Inferior parietal cortex (tissue), 1 donor: ENCODE measurements around the gene PCNX1.
A peak's percentile ranks its signal among the peaks of the same experiment; 100 is the strongest.

ENCODE experiments used
- DNase-seq: peaks from one replicate; pipeline ENCODE4 v3.0.0-alpha.2; 2016; ENCODE audit errors: extremely low spot score

Gene PCNX1

GRCh38 chr14:70962935-70963334 is 55.7 kb downstream of the PCNX1 start:
- DNase-seq: no peak

DNA sequence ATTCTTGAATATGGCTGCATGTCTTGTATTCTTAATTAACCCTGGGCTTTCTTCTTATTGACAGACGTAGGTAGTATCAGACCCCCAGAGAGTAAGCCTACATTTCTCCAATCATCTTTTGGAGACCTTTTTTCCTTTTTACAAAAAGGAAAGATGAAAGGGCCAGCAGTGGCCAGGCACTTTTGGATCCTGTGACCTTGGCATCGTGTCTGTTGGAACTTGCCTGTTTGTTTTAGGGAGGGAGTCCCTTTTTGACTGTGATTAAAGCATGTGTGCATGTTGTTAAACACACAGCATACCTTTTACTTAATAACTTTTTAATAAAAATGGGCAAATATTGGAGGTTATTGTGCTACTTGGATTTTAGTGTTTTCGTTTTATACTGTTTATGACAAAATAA is 57.2 kb downstream of the PCNX1 start:
- DNase-seq: no peak

GRCh38 chr14:70971560-70971959 is 64.3 kb downstream of the PCNX1 start:
- no peak for DNase-seq

GRCh38 chr14:70972107-70972976 is 65.1 kb downstream of the PCNX1 start:
- DNase-seq: peak; percentile 98

DNA sequence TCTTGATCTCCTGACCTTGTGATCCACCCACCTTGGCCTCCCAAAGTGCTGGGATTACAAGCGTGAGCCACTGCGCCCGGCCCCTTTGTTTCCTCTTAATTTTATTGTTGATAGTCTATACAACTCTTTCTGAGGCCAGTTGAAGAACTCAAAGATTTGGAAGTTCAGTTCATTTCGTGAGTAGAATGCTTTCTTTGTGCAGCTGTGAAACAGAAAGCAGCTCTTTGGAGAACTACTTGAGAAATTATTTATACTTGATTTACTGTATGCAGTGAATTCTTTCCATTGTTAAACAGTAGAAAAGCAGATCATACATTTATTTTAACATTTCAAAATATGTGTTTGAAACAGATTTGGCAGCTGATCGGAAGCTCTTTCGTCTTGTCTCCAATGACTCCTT is 69.3 kb downstream of the PCNX1 start:
- no peak for DNase-seq

- DNase-seq: no peak
These were observed 74.0 kb downstream of the PCNX1 start for GRCh38 chr14:70981000-70981952.

GRCh38 chr14:70982200-70982599 is 74.9 kb downstream of the PCNX1 start:
- no peak for DNase-seq

DNA sequence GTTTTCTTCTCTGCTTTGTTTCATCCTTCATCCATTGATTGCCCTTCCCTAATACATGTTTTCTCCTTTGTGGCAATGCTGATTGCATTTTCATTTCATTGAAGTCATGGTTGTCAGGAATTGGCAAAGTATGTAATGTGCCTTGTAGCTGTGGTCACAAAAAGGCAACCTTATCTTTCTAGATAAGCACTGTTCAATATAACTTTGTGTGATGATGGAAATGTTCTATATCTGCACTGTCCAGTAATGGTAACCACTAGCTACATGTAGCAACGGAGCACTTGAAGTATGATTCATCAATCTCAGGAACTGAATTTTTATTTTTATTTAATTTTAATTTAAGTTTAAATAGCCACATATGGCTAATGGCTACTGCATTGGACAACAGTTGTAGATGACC is 79.8 kb downstream of the PCNX1 start:
- DNase-seq: no peak

DNA sequence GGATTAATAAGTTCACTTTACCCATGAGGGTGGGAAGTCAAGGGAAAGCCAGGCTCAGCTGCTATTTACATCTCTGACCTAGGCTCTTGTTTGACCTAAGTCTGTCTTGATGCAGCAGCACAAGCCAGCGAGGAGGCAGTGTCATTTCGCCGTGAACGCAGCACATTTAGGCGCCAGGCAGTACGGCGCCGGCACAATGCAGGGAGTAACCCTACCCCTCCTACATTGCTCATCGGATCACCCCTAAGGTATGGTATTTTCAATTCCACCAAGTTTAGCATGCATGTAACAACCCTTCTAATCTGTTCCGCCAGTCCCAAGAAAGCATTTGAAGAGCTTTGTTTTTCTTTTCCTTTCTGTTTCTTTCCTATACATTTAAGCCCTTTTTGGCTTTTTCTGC is 81.2 kb downstream of the PCNX1 start:
- DNase-seq: no peak

DNA sequence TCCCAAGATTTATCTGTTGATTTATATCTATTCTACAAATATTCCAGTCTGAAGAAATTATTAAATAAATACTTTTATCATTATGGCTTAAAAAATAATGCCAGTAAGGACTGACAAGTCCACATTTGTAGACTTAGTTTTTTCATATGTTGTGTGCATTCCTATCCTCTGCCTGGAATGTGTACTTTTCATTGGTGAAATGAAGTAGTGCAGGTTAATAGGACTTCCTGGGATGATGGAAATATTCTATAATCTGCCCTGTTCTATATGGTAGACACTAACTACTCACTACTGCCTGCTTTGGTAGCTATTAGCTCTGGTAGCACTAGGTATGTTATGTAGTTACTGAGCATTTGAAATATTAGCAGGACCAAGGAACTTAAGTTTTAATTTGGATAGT is 86.7 kb downstream of the PCNX1 start:
- DNase-seq: no peak

GRCh38 chr14:70995211-70995610 is 88.0 kb downstream of the PCNX1 start:
- DNase-seq: no peak

GRCh38 chr14:70995671-70996070 is 88.4 kb downstream of the PCNX1 start:
- no peak for DNase-seq

DNA sequence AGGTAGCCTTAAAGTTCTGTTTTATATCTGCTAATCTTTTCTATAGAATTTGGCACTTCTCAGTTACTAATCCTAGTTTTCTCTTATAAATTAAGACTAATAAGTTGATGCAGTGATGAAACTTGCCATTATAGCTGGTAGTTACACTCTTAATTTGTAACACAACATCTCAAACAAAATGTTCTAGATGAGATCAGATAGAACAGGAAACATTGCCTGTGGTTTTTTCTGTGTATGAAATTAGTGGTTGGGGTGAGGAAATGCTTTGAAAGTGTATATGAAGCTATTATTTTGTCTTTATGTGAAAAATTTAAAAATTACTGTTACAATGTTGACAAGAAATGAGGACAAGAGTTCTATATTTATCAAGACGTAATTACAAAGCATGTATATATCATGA is 91.9 kb downstream of the PCNX1 start:
- no peak for DNase-seq

DNA sequence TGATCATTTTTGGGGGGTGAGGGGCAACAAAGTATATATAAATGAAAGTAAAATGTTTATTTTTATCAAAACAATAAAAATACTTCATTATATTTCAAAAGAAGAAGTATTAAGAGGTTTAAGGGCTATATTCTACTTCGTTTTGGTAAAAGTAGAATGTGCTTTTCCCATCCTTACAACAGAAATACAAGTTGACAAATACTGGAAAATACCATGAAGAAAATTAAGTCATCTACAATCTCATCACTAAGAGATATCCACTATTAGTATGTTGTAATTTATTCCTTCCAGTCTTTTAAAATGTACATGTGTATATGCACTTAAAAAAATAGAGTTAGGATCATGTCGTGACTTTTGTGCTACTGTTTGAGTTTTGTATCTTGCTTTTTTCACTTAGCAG is 92.8 kb downstream of the PCNX1 start:
- no peak for DNase-seq

- DNase-seq: no peak
These were observed 94.5 kb downstream of the PCNX1 start for GRCh38 chr14:71001742-71002141.

DNA sequence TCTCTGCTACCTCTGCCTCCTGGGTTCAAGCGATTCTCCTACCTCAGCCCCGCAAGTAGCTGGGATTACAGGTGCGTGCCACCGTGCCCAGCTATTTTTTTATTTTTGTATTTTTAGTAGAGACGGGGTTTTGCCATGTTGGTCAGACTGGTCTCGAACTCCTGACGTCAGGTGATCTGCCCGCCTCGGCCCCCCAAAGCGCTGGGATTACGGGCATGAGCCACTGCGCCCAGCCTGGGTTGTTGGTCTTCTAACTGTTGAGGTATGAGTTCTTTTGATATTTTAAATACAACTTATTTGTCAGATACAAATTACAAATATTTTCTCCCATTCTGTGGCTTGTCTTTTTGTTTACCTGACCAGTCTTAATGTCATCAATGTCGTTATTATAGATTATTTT is 95.9 kb downstream of the PCNX1 start:
- DNase-seq: no peak

- no peak for DNase-seq
These were observed 97.2 kb downstream of the PCNX1 start for GRCh38 chr14:71004481-71004880.

- no peak for DNase-seq
These were observed 97.8 kb downstream of the PCNX1 start for GRCh38 chr14:71005076-71005475.

- no peak for DNase-seq
These were observed 98.9 kb downstream of the PCNX1 start for GRCh38 chr14:71006200-71006563.

DNA sequence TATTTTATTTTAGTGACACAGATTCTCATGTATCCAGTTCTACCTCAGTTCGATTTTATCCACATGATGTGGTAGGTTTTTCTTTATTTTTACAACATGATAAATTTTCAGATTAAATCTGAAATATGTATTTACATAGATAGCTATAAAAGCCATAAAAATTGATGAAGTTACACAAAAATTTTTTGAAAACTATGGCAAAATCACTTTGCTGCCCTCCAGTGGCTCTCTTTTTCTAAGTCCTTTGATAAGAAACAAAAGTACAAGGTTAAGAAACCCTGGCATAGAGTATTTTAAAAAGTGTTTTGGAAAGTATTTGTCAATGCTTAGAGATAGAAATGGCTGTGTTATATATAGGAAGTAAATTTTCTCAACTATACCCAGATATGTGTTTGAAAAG is 104.2 kb downstream of the PCNX1 start:
- no peak for DNase-seq

DNA sequence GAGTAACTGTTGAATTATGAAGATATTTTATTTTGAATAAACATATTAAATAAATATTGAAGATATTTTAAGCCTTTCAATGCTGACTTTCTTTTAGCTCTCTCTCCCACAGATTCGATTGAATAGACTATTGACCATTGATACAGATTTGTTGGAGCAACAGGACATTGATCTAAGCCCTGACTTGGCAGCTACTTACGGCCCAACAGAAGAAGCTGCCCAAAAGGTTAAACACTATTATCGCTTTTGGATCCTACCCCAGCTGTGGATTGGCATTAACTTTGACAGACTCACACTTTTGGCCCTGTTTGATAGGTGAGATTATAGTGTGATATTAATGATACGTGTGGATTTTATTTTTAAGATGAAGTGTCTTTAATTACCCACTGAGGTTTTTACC is 105.6 kb downstream of the PCNX1 start:
- DNase-seq: no peak

DNA sequence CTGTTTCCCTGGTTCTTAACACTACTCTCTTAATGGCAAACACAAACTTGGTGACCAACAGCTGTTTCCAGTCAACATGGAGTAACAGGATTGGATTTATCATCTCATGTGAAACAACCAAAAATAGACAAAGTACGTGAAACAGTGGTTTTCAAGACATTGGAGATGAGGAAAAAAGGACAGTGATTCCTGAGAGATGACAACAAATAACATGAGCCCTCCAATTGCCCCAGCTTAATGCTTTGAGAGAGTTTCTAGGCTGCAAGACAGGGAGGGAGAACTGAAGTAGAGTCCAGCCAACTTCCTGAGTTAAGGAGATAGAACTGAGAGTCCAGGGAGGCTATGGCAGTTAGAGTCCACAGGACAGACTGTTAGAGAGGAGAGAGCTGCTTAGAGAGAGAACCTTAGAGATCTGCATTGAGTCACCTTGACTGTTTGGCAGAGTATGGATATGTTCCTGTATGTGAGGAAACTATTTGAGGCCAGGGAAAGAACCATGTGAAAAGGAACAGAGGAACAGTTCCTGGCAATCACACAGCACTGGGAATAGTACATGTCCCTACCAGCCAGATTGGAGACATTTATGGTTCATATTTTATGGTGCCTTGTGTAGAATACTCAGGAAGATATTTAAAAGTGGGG is 106.4 kb downstream of the PCNX1 start:
- DNase-seq: no peak
